Endothelial cell of coronary artery (primary cell): ENCODE data around the gene TTLL3. TPM values are rescaled to one million over a fixed set of nuclear protein-coding genes. Genes with fewer than 3 reads are reported as not detected.

ENCODE experiments used
- total RNA-seq: library from RNA; depleted of rRNA; stranded (reverse); fragments of >200 nt; gene quantifications from 2 replicates; pipeline ENCODE4 v1.2.3, GENCODE V29; 2014

The TTLL3 gene
- total RNA-seq: 4.2 and 15.2 TPM in 2 replicates

GRCh38 chr3:9809615-9810432 lies at the start of gene TTLL3:
TTLL3 (plus strand) TSS chr3:9810262; CDS start chr3:9810662, 400 bp downstream.

GRCh38 chr3:9769426-9770275 lies 40.4 kb upstream of the TTLL3 start, which contains the start of gene CAMK1:
CAMK1 (minus strand) TSS chr3:9769947; CDS start chr3:9767749, 2,198 bp downstream.

GRCh38 chr3:9792405-9793160 lies 17.5 kb upstream of the TTLL3 start, which contains the start of the genes ARPC4 and TADA3:
ARPC4 (plus strand) TSS chr3:9793082; CDS start chr3:9793122, 40 bp downstream.
TADA3 (minus strand) TSS chr3:9792473; CDS start chr3:9791466, 1,007 bp downstream.

GRCh38 chr3:9843715-9844438 lies 33.8 kb downstream of the TTLL3 start, which contains the start of gene RPUSD3:
RPUSD3 (minus strand) TSS chr3:9844008; CDS start chr3:9843990, 18 bp downstream.

GRCh38 chr3:9879830-9880549 lies 69.9 kb downstream of the TTLL3 start, which contains the start of gene CIDEC:
CIDEC (minus strand) TSS chr3:9880253; CDS start chr3:9878486, 1,767 bp downstream.

Other genes with a start within 250 kb of the TTLL3 start
- gene MTMR14, start 160.8 kb upstream of the TTLL3 start, total RNA-seq: 36.4 and 46.6 TPM in 2 replicates
- not detected in 2 replicates for gene CPNE9, start 106.4 kb upstream of the TTLL3 start, total RNA-seq
- gene BRPF1, start 78.5 kb upstream of the TTLL3 start, total RNA-seq: 19.9 and 23.7 TPM in 2 replicates
- gene OGG1, start 60.3 kb upstream of the TTLL3 start, total RNA-seq: 16.0 and 18.1 TPM in 2 replicates
- gene CAMK1, start 40.3 kb upstream of the TTLL3 start, total RNA-seq: 29.5 and 37.3 TPM in 2 replicates
- gene TADA3, start 17.8 kb upstream of the TTLL3 start, total RNA-seq: 28.4 and 47.8 TPM in 2 replicates
- 266 and 345 TPM in 2 replicates for gene ARPC4, start 17.2 kb upstream of the TTLL3 start, total RNA-seq
- gene RPUSD3, start 33.7 kb downstream of the TTLL3 start, total RNA-seq: 20.5 and 21.3 TPM in 2 replicates
- 0.09 TPM in 1 of 2 replicates, not detected in the other for gene CIDEC, start 70.0 kb downstream of the TTLL3 start, total RNA-seq
- gene JAGN1, start 80.3 kb downstream of the TTLL3 start, total RNA-seq: 25.8 and 26.7 TPM in 2 replicates
- 0.18 and 0.19 TPM in 2 replicates for gene IL17RE, start 92.6 kb downstream of the TTLL3 start, total RNA-seq
- 12.1 and 14.7 TPM in 2 replicates for gene IL17RC, start 106.8 kb downstream of the TTLL3 start, total RNA-seq
- gene CRELD1, start 123.6 kb downstream of the TTLL3 start, total RNA-seq: 19.1 and 49.9 TPM in 2 replicates
- gene PRRT3, start 142.1 kb downstream of the TTLL3 start, total RNA-seq: 0.72 and 0.94 TPM in 2 replicates
- 48.8 and 48.9 TPM in 2 replicates for gene EMC3, start 176.6 kb downstream of the TTLL3 start, total RNA-seq
- gene FANCD2, start 216.2 kb downstream of the TTLL3 start, total RNA-seq: 8.7 and 20.7 TPM in 2 replicates